ENCODE measurements around the gene HBA1. TPM values are rescaled to one million over a fixed set of nuclear protein-coding genes. Genes with fewer than 3 reads are reported as not detected.
"Not testable (repeated sequence)": the region's sequence is repeated elsewhere in the genome, so short reads cannot be mapped to it uniquely, and the experiment has no call there.

HBA1 gene
- 12.1 TPM for polyA plus RNA-seq

DNA sequence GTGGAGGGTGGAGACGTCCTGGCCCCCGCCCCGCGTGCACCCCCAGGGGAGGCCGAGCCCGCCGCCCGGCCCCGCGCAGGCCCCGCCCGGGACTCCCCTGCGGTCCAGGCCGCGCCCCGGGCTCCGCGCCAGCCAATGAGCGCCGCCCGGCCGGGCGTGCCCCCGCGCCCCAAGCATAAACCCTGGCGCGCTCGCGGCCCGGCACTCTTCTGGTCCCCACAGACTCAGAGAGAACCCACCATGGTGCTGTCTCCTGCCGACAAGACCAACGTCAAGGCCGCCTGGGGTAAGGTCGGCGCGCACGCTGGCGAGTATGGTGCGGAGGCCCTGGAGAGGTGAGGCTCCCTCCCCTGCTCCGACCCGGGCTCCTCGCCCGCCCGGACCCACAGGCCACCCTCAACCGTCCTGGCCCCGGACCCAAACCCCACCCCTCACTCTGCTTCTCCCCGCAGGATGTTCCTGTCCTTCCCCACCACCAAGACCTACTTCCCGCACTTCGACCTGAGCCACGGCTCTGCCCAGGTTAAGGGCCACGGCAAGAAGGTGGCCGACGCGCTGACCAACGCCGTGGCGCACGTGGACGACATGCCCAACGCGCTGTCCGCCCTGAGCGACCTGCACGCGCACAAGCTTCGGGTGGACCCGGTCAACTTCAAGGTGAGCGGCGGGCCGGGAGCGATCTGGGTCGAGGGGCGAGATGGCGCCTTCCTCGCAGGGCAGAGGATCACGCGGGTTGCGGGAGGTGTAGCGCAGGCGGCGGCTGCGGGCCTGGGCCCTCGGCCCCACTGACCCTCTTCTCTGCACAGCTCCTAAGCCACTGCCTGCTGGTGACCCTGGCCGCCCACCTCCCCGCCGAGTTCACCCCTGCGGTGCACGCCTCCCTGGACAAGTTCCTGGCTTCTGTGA is at the start of gene HBA1:
TSS of gene HBA1 (plus strand) at position 204 of the 906 bp plus-strand sequence. CDS start at position 241, 37 bp downstream.
- not testable (repeated sequence) for H3K9me3 Mint-ChIP-seq, H3K4me1 Mint-ChIP-seq, H3K36me3 Mint-ChIP-seq
- Mint-ChIP-seq H3K27me3 (peaks cover 39% of the 10 kb centered on the region), H3K27ac (peak within 1 kb of the TSS in 2 of 3 donors; percentile 63 to 70), H3K4me3 (peak within 1 kb of the TSS in 3 of 4 donors; percentile 21 to 74 (median 68))

GRCh38 chr16:129075-129474 is 47.4 kb upstream of the HBA1 start:
- Mint-ChIP-seq H3K36me3 (peaks cover 2% of the 10 kb centered on the region), H3K4me1 (peaks cover 0 to 4% (median 2%) of the 10 kb centered on the region in 3 donors), H3K9me3 (no peaks in the 10 kb centered on the region), H3K27me3 (no peaks in the 10 kb centered on the region), H3K4me3 (no peak overlapping the region), H3K27ac (no peak overlapping the region)

DNA sequence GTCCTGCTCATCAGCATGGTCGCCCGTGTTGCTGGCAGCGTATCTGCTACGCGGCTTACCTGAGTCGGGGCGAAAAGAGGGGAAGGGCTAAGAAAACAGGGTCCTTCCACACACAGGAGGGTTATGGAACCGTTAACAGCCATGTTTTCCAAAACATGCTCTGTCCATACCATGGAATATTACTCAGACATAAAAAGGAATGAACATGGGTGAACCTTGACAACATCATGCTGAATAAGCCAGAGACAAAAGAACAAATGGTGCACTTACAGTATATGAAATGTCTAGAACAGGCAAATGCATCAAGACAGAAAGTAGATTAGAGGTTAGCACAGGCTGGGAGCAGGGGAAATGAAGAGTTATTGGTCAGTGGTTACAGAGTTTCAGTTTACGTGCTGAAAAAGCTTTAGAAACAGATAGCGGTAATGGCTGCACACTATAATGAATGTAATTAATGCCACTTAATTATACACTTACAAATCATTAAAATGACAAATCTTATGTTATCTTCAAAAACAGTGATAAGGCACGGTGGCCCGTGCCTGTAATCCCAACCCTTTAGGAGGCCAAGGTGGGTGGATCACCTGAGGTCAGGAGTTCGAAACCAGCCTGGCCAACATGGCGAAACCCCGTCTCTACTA is 45.8 kb upstream of the HBA1 start:
- Mint-ChIP-seq H3K9me3 (no peaks in the 10 kb centered on the region), H3K36me3 (peaks cover 2% of the 10 kb centered on the region)

GRCh38 chr16:132120-132519 is 44.4 kb upstream of the HBA1 start:
- H3K4me1 Mint-ChIP-seq: peaks cover 9 to 16% (median 14%) of the 10 kb centered on the region in 3 donors
- H3K9me3 Mint-ChIP-seq: no peaks in the 10 kb centered on the region
- no peak overlapping the region for H3K27ac Mint-ChIP-seq
- H3K36me3 Mint-ChIP-seq: no peaks in the 10 kb centered on the region
- H3K27me3 Mint-ChIP-seq: no peaks in the 10 kb centered on the region
- peak overlapping the region in 1 of 4 donors; percentile 14 for H3K4me3 Mint-ChIP-seq

More for the DNA sequence above, 45.8 kb upstream of the HBA1 start:
- Mint-ChIP-seq H3K4me3 (no peak overlapping the region), H3K27ac (peak overlapping the region in 1 of 3 donors; percentile 35), H3K4me1 (peaks cover 5 to 10% (median 9%) of the 10 kb centered on the region in 3 donors), H3K27me3 (no peaks in the 10 kb centered on the region)

GRCh38 chr16:133716-134115 is 42.8 kb upstream of the HBA1 start:
- H3K27ac Mint-ChIP-seq: peak overlapping the region in 1 of 3 donors; percentile 35
- H3K27me3 Mint-ChIP-seq: no peaks in the 10 kb centered on the region
- peak overlapping the region in 1 of 4 donors; percentile 62 for H3K4me3 Mint-ChIP-seq
- H3K9me3 Mint-ChIP-seq: no peaks in the 10 kb centered on the region
- H3K36me3 Mint-ChIP-seq: peaks cover 2% of the 10 kb centered on the region
- peaks cover 11 to 19% (median 14%) of the 10 kb centered on the region in 3 donors for H3K4me1 Mint-ChIP-seq

GRCh38 chr16:138049-138417 is 38.4 kb upstream of the HBA1 start:
- peaks cover 2% of the 10 kb centered on the region for H3K36me3 Mint-ChIP-seq
- peak overlapping the region in 2 of 3 donors; percentile 43 to 82 for H3K27ac Mint-ChIP-seq
- no peaks in the 10 kb centered on the region for H3K27me3 Mint-ChIP-seq
- peaks cover 9 to 26% (median 15%) of the 10 kb centered on the region in 3 donors for H3K4me1 Mint-ChIP-seq
- no peaks in the 10 kb centered on the region for H3K9me3 Mint-ChIP-seq
- H3K4me3 Mint-ChIP-seq: peak overlapping the region; percentile 78 to 92 (median 87)

GRCh38 chr16:140175-140857 is 36.2 kb upstream of the HBA1 start:
- Mint-ChIP-seq H3K9me3 (no peaks in the 10 kb centered on the region), H3K27me3 (peaks cover 7% of the 10 kb centered on the region), H3K27ac (peak overlapping the region in 2 of 3 donors; percentile 24 to 80), H3K36me3 (peaks cover 2% of the 10 kb centered on the region), H3K4me3 (peak overlapping the region in 2 of 4 donors; percentile 22 to 91), H3K4me1 (peaks cover 5 to 16% (median 10%) of the 10 kb centered on the region in 3 donors)

DNA sequence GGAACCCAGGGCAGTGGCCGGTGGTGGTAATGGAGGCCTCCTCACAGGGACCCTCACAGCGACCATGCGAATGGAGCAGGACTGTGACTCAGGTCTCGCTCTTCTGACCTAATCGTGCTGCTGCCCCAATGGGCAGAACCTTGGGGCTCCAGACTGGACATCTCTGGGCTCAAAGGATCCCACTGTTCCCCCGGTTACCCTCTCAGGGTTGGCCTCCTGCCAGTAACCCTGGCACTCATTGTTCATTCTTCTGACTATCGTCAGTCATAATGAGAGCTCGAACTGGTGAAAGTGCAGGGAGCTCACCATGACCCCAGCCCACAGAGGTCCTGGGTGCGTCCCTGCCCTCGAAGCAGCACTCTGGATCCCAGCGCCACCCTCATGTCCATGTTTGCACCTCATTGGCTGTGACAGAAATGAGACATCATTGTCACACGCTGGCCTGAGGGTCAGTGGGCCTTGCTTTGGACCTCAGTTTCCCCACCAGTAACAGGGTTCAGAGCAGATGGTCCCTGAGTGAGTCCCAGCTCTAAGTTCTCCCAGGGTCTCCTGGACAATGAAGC is 34.0 kb upstream of the HBA1 start:
- Mint-ChIP-seq H3K4me3 (peak overlapping the region in 1 of 4 donors; percentile 9), H3K27ac (no peak overlapping the region), H3K4me1 (peaks cover 0 to 10% (median 6%) of the 10 kb centered on the region in 3 donors), H3K9me3 (no peaks in the 10 kb centered on the region), H3K27me3 (peaks cover 12% of the 10 kb centered on the region), H3K36me3 (peaks cover 2% of the 10 kb centered on the region)

DNA sequence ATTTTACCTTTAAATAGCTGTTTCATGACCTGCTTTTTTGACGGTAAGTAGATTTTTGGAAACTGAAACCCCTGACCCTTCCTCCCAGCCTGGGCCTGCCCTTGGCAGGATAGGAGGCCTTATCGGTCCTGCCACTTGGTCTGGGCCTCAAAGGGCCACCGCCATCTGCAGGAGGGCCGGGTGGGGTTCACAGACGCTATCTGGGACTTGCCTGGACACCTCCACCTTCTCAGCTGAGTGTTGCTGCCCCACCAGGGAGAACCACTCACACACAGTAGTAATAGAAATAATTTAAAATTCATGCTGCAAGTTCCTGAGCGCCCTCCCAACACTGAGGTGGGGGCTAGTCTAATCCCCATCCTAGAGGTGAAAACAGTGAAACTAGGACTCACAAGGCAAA is 33.4 kb upstream of the HBA1 start:
- peak overlapping the region in 1 of 4 donors; percentile 9 for H3K4me3 Mint-ChIP-seq
- peaks cover 12% of the 10 kb centered on the region for H3K27me3 Mint-ChIP-seq
- H3K4me1 Mint-ChIP-seq: peaks cover 0 to 10% (median 6%) of the 10 kb centered on the region in 3 donors
- no peaks in the 10 kb centered on the region for H3K9me3 Mint-ChIP-seq
- H3K36me3 Mint-ChIP-seq: peaks cover 2% of the 10 kb centered on the region
- no peak overlapping the region for H3K27ac Mint-ChIP-seq

GRCh38 chr16:143456-143855 is 33.0 kb upstream of the HBA1 start:
- H3K9me3 Mint-ChIP-seq: no peaks in the 10 kb centered on the region
- H3K27ac Mint-ChIP-seq: no peak overlapping the region
- peak overlapping the region in 1 of 4 donors; percentile 9 for H3K4me3 Mint-ChIP-seq
- peaks cover 2% of the 10 kb centered on the region for H3K36me3 Mint-ChIP-seq
- peaks cover 0 to 10% (median 6%) of the 10 kb centered on the region in 3 donors for H3K4me1 Mint-ChIP-seq
- peaks cover 13% of the 10 kb centered on the region for H3K27me3 Mint-ChIP-seq

GRCh38 chr16:144797-145252 is 31.7 kb upstream of the HBA1 start:
- Mint-ChIP-seq H3K4me1 (peaks cover 0 to 5% (median 4%) of the 10 kb centered on the region in 3 donors), H3K36me3 (no peaks in the 10 kb centered on the region), H3K27ac (no peak overlapping the region), H3K9me3 (no peaks in the 10 kb centered on the region), H3K4me3 (peak overlapping the region in 1 of 4 donors; percentile 12), H3K27me3 (peaks cover 19% of the 10 kb centered on the region)

DNA sequence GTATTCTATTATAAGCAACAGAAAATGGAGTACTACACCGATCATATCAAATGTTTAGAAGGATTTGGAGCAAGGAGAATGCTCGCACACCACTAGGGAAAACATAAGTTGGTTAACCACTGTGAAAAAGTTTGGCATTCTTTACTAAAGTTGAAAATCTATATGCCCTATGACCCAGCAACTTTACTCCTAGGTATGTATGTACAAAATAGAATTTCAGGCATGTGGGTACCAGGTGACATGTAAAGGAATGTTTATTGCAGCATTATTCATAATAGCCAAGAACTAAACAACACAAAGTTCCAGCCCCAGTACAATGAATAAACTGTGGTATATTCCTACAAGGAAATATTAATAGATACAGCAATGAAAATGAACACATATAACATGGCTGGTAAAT is 29.8 kb upstream of the HBA1 start:
- Mint-ChIP-seq H3K4me3 (no peak overlapping the region), H3K4me1 (no peaks in the 10 kb centered on the region), H3K9me3 (no peaks in the 10 kb centered on the region), H3K36me3 (no peaks in the 10 kb centered on the region), H3K27me3 (peaks cover 21% of the 10 kb centered on the region), H3K27ac (no peak overlapping the region)

GRCh38 chr16:149024-149660 is 27.3 kb upstream of the HBA1 start:
- Mint-ChIP-seq H3K4me3 (no peak overlapping the region), H3K27me3 (peaks cover 18% of the 10 kb centered on the region), H3K27ac (no peak overlapping the region), H3K4me1 (no peaks in the 10 kb centered on the region), H3K36me3 (no peaks in the 10 kb centered on the region), H3K9me3 (no peaks in the 10 kb centered on the region)

Data from IgD-negative memory B cell (primary cell).